SK-N-MC (cell line): Measurements from ENCODE around the gene OR7G1.

Experiments used
- EZH2 ChIP-seq: fragments of 200-600 bp; sonication (generic); IDR thresholded peaks from one replicate; pipeline ENCODE4 v1.6.1; 2017; ENCODE audit warnings: antibody characterized with exemption
- POLR2AphosphoS5 ChIP-seq: IDR thresholded peaks from 2 replicates; pipeline ENCODE4 v1.6.1; 2012; ENCODE audit warnings: mild to moderate bottlenecking, low read depth, low read length, borderline replicate concordance

GRCh38 chr19:9107375-9107774, 8.2 kb downstream of the OR7G1 start, which contains the start of gene OR7G2:
- TF ChIP-seq POLR2AphosphoS5 (no peak), EZH2 (no peak)
